Ishikawa (cell line): ENCODE data around the gene AGA.

Experiments used
- CEBPB ChIP-seq: IDR thresholded peaks from 2 replicates; pipeline ENCODE4 v1.6.1; 2012
- EGR1 ChIP-seq: IDR thresholded peaks from 2 replicates; pipeline ENCODE4 v1.6.1; 2012
- EP300 ChIP-seq: IDR thresholded peaks from 2 replicates; pipeline ENCODE4 v1.6.1; 2012; ENCODE audit warnings: borderline replicate concordance
- MAX ChIP-seq: IDR thresholded peaks from 2 replicates; pipeline ENCODE4 v1.6.1; 2012
- NFIC ChIP-seq: IDR thresholded peaks from 2 replicates; pipeline ENCODE4 v1.6.1; 2012
- RAD21 ChIP-seq: IDR thresholded peaks from 2 replicates; pipeline ENCODE4 v1.6.1; 2012; ENCODE audit warnings: low read depth
- REST ChIP-seq: IDR thresholded peaks from 2 replicates; pipeline ENCODE4 v1.6.1; 2012; ENCODE audit warnings: low read depth, mild to moderate bottlenecking
- TAF1 ChIP-seq: IDR thresholded peaks from 2 replicates; pipeline ENCODE4 v1.6.1; 2012; ENCODE audit warnings: low read depth, mild to moderate bottlenecking
- TCF12 ChIP-seq: IDR thresholded peaks from 2 replicates; pipeline ENCODE4 v1.6.1; 2012; ENCODE audit warnings: low read depth
- TEAD4 ChIP-seq: IDR thresholded peaks from 2 replicates; pipeline ENCODE4 v1.6.1; 2012
- USF1 ChIP-seq: IDR thresholded peaks from 2 replicates; pipeline ENCODE4 v1.6.1; 2012
- YY1 ChIP-seq: IDR thresholded peaks from 2 replicates; pipeline ENCODE4 v1.6.1; 2012; ENCODE audit warnings: low read depth
- ZBTB7A ChIP-seq: IDR thresholded peaks from 2 replicates; pipeline ENCODE4 v1.6.1; 2012; ENCODE audit warnings: low read depth

GRCh38 chr4:177408023-177408422 is 34.2 kb downstream of the AGA start:
- TF ChIP-seq MAX (no peak), EP300 (no peak), CEBPB (no peak), EGR1 (no peak), TCF12 (no peak), TAF1 (no peak), RAD21 (no peak), REST (no peak), ZBTB7A (no peak), TEAD4 (no peak), USF1 (no peak), YY1 (no peak), NFIC (no peak)
